HEK293 (cell line): ENCODE measurements around the gene NUDT21.

Experiments
- CTCF ChIP-seq: fragments of 450-650 bp; formaldehyde crosslinking; IDR thresholded peaks from 2 replicates; pipeline ENCODE4 v1.5.1; 2016; ENCODE audit warnings: missing biosample characterization, missing genetic modification characterization
- SETDB1 ChIP-seq: IDR thresholded peaks from one replicate; pipeline ENCODE4 v1.6.1; 2017; ENCODE audit warnings: mild to moderate bottlenecking, low read length, moderate library complexity, mixed read lengths; ENCODE audit not compliant: insufficient read length
- ZBTB1 ChIP-seq: fragments of 450-650 bp; formaldehyde crosslinking; IDR thresholded peaks from 2 replicates; pipeline ENCODE4 v1.5.1; 2016; ENCODE audit warnings: missing biosample characterization, missing genetic modification characterization
- ZNF626 ChIP-seq: fragments of 450-650 bp; sonication (Bioruptor Pico); formaldehyde crosslinking; IDR thresholded peaks from 2 replicates; pipeline ENCODE4 v1.5.1; 2018; ENCODE audit warnings: missing biosample characterization, missing genetic modification characterization, inconsistent platforms

GRCh38 chr16:56491657-56492261 lies 40.6 kb upstream of the NUDT21 start:
- TF ChIP-seq CTCF: no peak
- TF ChIP-seq ZNF626: no peak
- TF ChIP-seq SETDB1: no peak
- TF ChIP-seq ZBTB1 (tag by site-specific recombination): no peak
